ENCODE measurements around the gene ADGRV1.

DNA sequence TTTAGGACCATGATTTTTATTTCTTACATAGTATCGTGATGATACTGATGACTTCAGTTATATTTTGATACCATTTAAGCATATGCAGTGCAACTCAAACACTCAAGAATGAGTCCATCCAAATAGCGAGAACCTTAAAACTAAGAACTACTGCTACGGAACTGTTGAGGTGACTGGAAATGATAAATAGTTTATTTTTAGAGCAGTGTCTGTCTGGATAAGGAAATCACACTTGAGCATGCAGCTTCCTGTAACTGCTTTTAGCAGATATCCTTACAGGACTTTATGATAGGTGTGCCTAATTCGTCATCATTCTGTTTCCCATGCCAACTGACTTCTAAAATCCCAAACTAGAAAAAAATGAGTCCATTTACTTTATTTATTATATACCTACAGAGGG, 85.5 kb downstream of the ADGRV1 start:
- TF ChIP-seq, protein P1, sequence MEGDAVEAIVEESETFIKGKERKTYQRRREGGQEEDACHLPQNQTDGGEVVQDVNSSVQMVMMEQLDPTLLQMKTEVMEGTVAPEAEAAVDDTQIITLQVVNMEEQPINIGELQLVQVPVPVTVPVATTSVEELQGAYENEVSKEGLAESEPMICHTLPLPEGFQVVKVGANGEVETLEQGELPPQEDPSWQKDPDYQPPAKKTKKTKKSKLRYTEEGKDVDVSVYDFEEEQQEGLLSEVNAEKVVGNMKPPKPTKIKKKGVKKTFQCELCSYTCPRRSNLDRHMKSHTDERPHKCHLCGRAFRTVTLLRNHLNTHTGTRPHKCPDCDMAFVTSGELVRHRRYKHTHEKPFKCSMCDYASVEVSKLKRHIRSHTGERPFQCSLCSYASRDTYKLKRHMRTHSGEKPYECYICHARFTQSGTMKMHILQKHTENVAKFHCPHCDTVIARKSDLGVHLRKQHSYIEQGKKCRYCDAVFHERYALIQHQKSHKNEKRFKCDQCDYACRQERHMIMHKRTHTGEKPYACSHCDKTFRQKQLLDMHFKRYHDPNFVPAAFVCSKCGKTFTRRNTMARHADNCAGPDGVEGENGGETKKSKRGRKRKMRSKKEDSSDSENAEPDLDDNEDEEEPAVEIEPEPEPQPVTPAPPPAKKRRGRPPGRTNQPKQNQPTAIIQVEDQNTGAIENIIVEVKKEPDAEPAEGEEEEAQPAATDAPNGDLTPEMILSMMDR (IDR thresholded peaks at IDR 0.05) = no peak
- no peak for TF ChIP-seq POLR2A (IDR thresholded peaks at IDR 0.05)
